ENCODE measurements around the gene CD274.
"Not testable (repeated sequence)": the region's sequence is repeated elsewhere in the genome, so short reads cannot be mapped to it uniquely, and the experiment has no call there.

The CD274 gene

DNA sequence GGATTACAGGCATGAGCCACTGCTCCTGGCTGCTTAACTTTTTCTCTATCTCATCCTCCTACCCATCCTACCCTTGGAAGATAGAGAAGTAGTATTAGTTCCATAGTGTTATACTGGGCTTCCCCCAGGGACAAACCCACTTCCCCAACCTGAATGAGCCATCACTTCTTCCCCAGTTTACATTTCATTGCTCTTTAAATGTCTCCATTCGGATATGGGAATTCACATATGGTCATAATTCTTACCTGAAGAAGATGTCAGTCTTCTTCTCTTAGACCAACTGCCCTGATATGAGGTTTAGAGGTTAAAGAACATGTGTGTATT, 1.9 kb downstream of the CD274 start:
- Histone ChIP-seq H3K36me3 (ENCODE audit: insufficient read depth, low read length) (no peaks in the 10 kb centered on the region), H3K9me3 (ENCODE audit: low read depth, low read length) (no peaks in the 10 kb centered on the region), H3K9ac (ENCODE audit: insufficient read length) (no peak overlapping the region), H3K27ac (no peak overlapping the region), H3K4me3 (no peak overlapping the region)
- no peak for DNase-seq (ENCODE audit: low read depth, low spot score)
- TF ChIP-seq FOXP2 (optimal IDR thresholded peaks at IDR 0.05; ENCODE audit: control extremely low read depth, extremely low read length, insufficient read depth): no peak
- no peak for TF ChIP-seq EZH2 (IDR thresholded peaks at IDR 0.05)
- no peak for TF ChIP-seq POLR2AphosphoS5 (IDR thresholded peaks at IDR 0.05; ENCODE audit: borderline replicate concordance, low read depth, low read length)

- H3K27ac ChIP-seq: no peak overlapping the region
- H3K9ac ChIP-seq (ENCODE audit: insufficient read length): no peak overlapping the region
- H3K4me3 ChIP-seq: no peak overlapping the region
- TF ChIP-seq EZH2 (IDR thresholded peaks at IDR 0.05) (no peak), POLR2AphosphoS5 (IDR thresholded peaks at IDR 0.05; ENCODE audit: borderline replicate concordance, low read depth, low read length) (no peak), FOXP2 (optimal IDR thresholded peaks at IDR 0.05; ENCODE audit: control extremely low read depth, extremely low read length, insufficient read depth) (no peak)
- no peak for DNase-seq (ENCODE audit: low read depth, low spot score)
- H3K36me3 ChIP-seq (ENCODE audit: insufficient read depth, low read length): no peaks in the 10 kb centered on the region
- H3K9me3 ChIP-seq (ENCODE audit: low read depth, low read length): no peaks in the 10 kb centered on the region
These were observed 2.7 kb downstream of the CD274 start for GRCh38 chr9:5453004-5453403.

DNA sequence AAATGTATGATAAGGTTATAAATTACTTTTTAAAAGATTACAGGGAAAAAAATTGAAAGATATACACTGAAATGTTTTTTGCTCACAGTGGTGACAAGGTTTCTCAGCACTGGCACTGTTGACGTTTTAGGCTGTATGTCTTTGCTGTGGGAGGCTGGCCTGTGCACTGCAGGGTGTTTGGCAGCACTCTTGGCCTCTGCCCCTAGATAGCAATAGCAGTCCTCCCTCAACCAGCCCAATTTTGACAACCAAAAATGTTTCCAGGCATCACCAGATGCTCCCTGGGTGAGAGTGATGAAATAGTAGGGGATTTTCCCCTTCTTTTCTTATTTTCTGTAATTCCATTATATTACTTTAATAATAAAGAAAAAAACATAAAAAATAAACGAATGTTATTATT, 3.3 kb downstream of the CD274 start:
- Histone ChIP-seq H3K36me3 (ENCODE audit: insufficient read depth, low read length) (no peaks in the 10 kb centered on the region), H3K9ac (ENCODE audit: insufficient read length) (no peak overlapping the region), H3K27ac (no peak overlapping the region), H3K9me3 (ENCODE audit: low read depth, low read length) (no peaks in the 10 kb centered on the region), H3K4me3 (no peak overlapping the region)
- no peak for DNase-seq (ENCODE audit: low read depth, low spot score)
- TF ChIP-seq EZH2 (IDR thresholded peaks at IDR 0.05) (no peak), POLR2AphosphoS5 (IDR thresholded peaks at IDR 0.05; ENCODE audit: borderline replicate concordance, low read depth, low read length) (no peak), FOXP2 (optimal IDR thresholded peaks at IDR 0.05; ENCODE audit: control extremely low read depth, extremely low read length, insufficient read depth) (no peak)

DNA sequence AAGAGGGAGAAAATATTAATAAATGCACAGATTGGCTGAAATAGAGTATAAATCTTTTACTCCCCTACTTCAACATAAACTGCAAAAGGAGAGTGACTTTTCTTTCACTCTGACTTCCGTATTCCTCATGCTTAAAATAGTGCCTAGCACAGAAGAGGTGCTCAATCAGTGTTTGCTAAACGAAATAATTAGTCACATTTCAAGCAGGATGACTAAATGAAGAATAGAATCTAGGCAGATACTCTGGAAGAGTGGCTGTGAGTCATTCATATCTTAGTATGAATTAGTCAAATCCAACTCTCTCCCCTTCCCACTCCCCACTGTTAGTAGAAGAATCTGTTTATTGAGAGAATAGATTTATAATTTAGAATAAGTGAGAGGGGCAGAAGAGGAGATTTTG, 4.8 kb downstream of the CD274 start:
- Histone ChIP-seq H3K9me3 (ENCODE audit: low read depth, low read length) (no peaks in the 10 kb centered on the region), H3K27ac (no peak overlapping the region), H3K9ac (ENCODE audit: insufficient read length) (no peak overlapping the region), H3K36me3 (ENCODE audit: insufficient read depth, low read length) (no peaks in the 10 kb centered on the region), H3K4me3 (no peak overlapping the region)
- TF ChIP-seq EZH2 (IDR thresholded peaks at IDR 0.05): no peak
- no peak for TF ChIP-seq FOXP2 (optimal IDR thresholded peaks at IDR 0.05; ENCODE audit: control extremely low read depth, extremely low read length, insufficient read depth)
- TF ChIP-seq POLR2AphosphoS5 (IDR thresholded peaks at IDR 0.05; ENCODE audit: borderline replicate concordance, low read depth, low read length): no peak
- no peak for DNase-seq (ENCODE audit: low read depth, low spot score)

DNA sequence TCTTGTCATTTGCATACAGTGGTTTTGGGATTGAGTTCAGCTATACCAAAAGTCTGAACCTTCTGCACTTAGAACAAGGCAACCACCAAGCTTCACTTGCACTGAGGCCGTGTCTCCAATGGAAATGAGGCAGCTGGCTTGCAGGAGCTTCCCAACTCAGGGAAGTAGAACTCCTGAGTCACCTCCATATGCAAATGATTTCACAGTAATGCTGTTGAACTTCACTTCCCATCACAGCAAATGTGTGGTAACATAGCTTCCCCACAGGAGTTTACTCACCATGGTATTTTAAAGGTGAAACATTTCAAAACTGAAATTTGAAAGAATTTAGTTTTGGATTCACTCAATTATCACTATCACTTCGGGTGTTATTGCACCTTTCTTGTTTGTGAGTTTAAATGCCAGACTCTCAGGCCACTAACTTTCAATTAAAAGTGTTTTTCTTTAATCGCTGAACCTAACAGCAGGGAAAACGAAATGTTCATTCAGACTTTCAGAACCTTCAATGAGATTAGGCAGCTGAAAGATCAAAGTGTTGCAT, 9.0 kb downstream of the CD274 start:
- no peak for TF ChIP-seq POLR2AphosphoS5 (IDR thresholded peaks at IDR 0.05; ENCODE audit: borderline replicate concordance, low read depth, low read length)
- no peak for TF ChIP-seq FOXP2 (optimal IDR thresholded peaks at IDR 0.05; ENCODE audit: control extremely low read depth, extremely low read length, insufficient read depth)
- TF ChIP-seq EZH2 (IDR thresholded peaks at IDR 0.05): no peak
- no peak overlapping the region for H3K4me3 ChIP-seq
- no peaks in the 10 kb centered on the region for H3K9me3 ChIP-seq (ENCODE audit: low read depth, low read length)
- H3K36me3 ChIP-seq (ENCODE audit: insufficient read depth, low read length): no peaks in the 10 kb centered on the region
- H3K9ac ChIP-seq (ENCODE audit: insufficient read length): no peak overlapping the region
- no peak overlapping the region for H3K27ac ChIP-seq
- no peak for DNase-seq (ENCODE audit: low read depth, low spot score)

DNA sequence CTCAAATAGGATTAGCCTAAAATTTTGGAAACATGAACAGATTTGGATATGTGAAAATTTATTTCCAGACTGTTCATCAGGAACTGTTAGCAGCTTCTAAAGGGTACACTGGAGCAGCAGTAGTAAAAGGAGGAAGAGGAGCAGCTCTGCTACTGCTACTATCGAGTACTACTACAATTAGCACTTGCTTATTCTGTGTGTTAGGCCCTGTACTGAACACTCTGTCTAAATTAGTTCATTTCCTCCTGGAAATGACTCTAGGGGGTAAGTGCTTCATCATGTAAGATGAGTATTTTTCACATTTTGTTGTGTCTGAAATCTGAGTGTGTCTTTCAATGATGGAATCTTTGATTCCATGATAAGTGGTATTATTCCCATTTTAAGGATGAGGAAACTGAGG, 9.8 kb downstream of the CD274 start:
- H3K36me3 ChIP-seq (ENCODE audit: insufficient read depth, low read length): no peaks in the 10 kb centered on the region
- no peak overlapping the region for H3K9ac ChIP-seq (ENCODE audit: insufficient read length)
- H3K4me3 ChIP-seq: no peak overlapping the region
- no peaks in the 10 kb centered on the region for H3K9me3 ChIP-seq (ENCODE audit: low read depth, low read length)
- DNase-seq (ENCODE audit: low read depth, low spot score): no peak
- no peak overlapping the region for H3K27ac ChIP-seq
- TF ChIP-seq FOXP2 (optimal IDR thresholded peaks at IDR 0.05; ENCODE audit: control extremely low read depth, extremely low read length, insufficient read depth) (no peak), POLR2AphosphoS5 (IDR thresholded peaks at IDR 0.05; ENCODE audit: borderline replicate concordance, low read depth, low read length) (no peak), EZH2 (IDR thresholded peaks at IDR 0.05) (no peak)

DNA sequence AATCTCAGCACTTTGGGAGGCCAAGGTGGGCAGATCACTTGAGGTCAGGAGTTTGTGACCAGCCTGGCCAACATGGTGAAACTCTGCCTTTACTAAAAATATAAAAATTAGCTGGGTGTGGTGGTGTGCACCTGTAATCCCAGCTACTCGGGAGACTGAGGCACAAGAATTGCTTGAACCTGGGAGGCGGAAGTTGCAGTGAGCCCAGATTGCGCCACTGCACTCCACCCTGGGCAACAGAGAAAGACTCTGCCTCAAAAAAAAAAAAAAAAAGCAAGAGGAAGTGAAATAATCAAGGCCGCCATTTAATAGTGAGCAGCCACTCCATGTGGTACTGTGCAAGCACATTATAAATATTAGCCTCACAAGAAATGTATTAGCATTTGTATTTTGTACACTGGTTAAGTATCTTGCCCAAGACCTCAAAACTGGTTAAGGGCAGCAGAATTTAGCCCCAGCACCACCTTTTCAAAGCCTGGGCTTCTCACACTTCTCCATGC, 14.5 kb downstream of the CD274 start:
- H3K36me3 ChIP-seq (ENCODE audit: insufficient read depth, low read length); H3K27ac ChIP-seq; H3K4me3 ChIP-seq; DNase-seq (ENCODE audit: low read depth, low spot score); H3K9ac ChIP-seq (ENCODE audit: insufficient read length); H3K9me3 ChIP-seq (ENCODE audit: low read depth, low read length): not testable (repeated sequence)

DNA sequence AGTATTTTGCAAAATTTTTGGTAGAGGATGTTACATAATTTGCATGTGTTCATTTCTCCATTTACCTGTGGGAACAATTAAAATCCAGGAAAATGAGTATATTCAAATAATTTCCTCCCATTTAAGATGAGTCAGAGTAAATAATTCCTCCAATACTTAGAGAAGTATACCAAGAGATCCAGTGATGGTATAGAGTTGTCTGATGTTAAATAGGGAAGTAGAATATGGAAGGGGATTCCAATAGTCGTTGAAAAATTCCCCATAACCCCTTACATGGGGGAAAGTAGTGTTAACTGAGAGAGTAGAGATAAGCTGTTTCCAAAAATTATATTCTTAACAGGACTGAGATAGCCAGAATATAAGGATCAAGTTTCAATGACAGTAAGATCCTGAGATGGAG, 15.7 kb downstream of the CD274 start:
- Histone ChIP-seq H3K9me3 (ENCODE audit: low read depth, low read length) (no peaks in the 10 kb centered on the region), H3K27ac (no peak overlapping the region), H3K9ac (ENCODE audit: insufficient read length) (no peak overlapping the region), H3K4me3 (no peak overlapping the region), H3K36me3 (ENCODE audit: insufficient read depth, low read length) (no peaks in the 10 kb centered on the region)
- TF ChIP-seq FOXP2 (optimal IDR thresholded peaks at IDR 0.05; ENCODE audit: control extremely low read depth, extremely low read length, insufficient read depth) (no peak), POLR2AphosphoS5 (IDR thresholded peaks at IDR 0.05; ENCODE audit: borderline replicate concordance, low read depth, low read length) (no peak), EZH2 (IDR thresholded peaks at IDR 0.05) (no peak)
- DNase-seq (ENCODE audit: low read depth, low spot score): no peak

GRCh38 chr9:5466766-5467165, 16.4 kb downstream of the CD274 start:
- Histone ChIP-seq H3K36me3 (ENCODE audit: insufficient read depth, low read length) (no peaks in the 10 kb centered on the region), H3K27ac (no peak overlapping the region), H3K4me3 (no peak overlapping the region), H3K9me3 (ENCODE audit: low read depth, low read length) (no peaks in the 10 kb centered on the region), H3K9ac (ENCODE audit: insufficient read length) (no peak overlapping the region)
- TF ChIP-seq POLR2AphosphoS5 (IDR thresholded peaks at IDR 0.05; ENCODE audit: borderline replicate concordance, low read depth, low read length): no peak
- no peak for TF ChIP-seq FOXP2 (optimal IDR thresholded peaks at IDR 0.05; ENCODE audit: control extremely low read depth, extremely low read length, insufficient read depth)
- TF ChIP-seq EZH2 (IDR thresholded peaks at IDR 0.05): no peak
- no peak for DNase-seq (ENCODE audit: low read depth, low spot score)

Measured in SK-N-MC (cell line).